ENCODE data around the gene GPC6.

Gene GPC6

GRCh38 chr13:93562676-93563075 lies 336.1 kb downstream of the GPC6 start:
- H3F3A ChIP-seq (ENCODE audit: insufficient read depth, low read length): no peaks in the 10 kb centered on the region
- no peaks in the 10 kb centered on the region for H3K9me3 ChIP-seq (replicated peaks; ENCODE audit: insufficient read depth, low read length)
- H3K4me2 ChIP-seq (ENCODE audit: low read depth, low read length): no peak overlapping the region
- no peaks in the 10 kb centered on the region for H3K9me2 ChIP-seq (replicated peaks; ENCODE audit: insufficient read depth, low read length)
- H3K79me2 ChIP-seq (ENCODE audit: low read length): no peaks in the 10 kb centered on the region
- no peaks in the 10 kb centered on the region for H3K27me3 ChIP-seq (replicated peaks; ENCODE audit: insufficient read depth, low read length)
- H2AFZ ChIP-seq (ENCODE audit: low read length): no peak overlapping the region
- no peak for DNase-seq
- H3K36me3 ChIP-seq (replicated peaks; ENCODE audit: insufficient read depth, low read length): no peaks in the 10 kb centered on the region
- H3K4me3 ChIP-seq (ENCODE audit: low read length): no peak overlapping the region
- H3K9ac ChIP-seq (ENCODE audit: low read length): no peak overlapping the region
- H4K20me1 ChIP-seq (ENCODE audit: insufficient read depth, low read length): no peaks in the 10 kb centered on the region
- H3K4me1 ChIP-seq (ENCODE audit: low read length): no peaks in the 10 kb centered on the region
- no peak for TF ChIP-seq EZH2phosphoT487 (IDR thresholded peaks at IDR 0.05; ENCODE audit: low read length)
- TF ChIP-seq CTCF (IDR thresholded peaks at IDR 0.05; ENCODE audit: low read length): no peak
- no peak for TF ChIP-seq EZH2 (optimal IDR thresholded peaks at IDR 0.05; ENCODE audit: low read depth, low read length)
- H3K27ac ChIP-seq (ENCODE audit: low read length): no peak overlapping the region

GRCh38 chr13:93577105-93577504 lies 350.5 kb downstream of the GPC6 start:
- no peak overlapping the region for H2AFZ ChIP-seq (ENCODE audit: low read length)
- no peak for DNase-seq

DNA sequence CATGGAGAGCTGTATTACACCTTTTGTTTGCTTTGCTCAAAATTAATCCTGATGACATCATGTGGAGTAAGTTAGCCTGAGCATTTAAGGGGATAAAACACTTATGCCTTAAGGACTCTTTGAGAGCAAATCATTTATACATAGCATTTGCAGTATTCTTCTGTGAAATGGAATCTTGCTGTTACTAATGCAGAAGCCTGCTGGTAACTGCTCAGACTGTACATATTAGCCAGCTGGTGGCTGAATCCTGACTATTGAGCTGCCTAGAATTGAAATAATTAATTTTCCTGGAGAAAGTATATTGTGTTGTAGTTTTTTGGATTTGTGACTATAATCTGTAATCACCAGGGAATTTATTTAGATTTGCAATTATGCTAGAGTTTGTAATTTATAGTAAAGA lies 363.2 kb downstream of the GPC6 start:
- no peaks in the 10 kb centered on the region for H3K79me2 ChIP-seq (ENCODE audit: low read length)
- no peak for TF ChIP-seq EZH2phosphoT487 (IDR thresholded peaks at IDR 0.05; ENCODE audit: low read length)
- no peak for TF ChIP-seq EZH2 (optimal IDR thresholded peaks at IDR 0.05; ENCODE audit: low read depth, low read length)
- no peak for TF ChIP-seq CTCF (IDR thresholded peaks at IDR 0.05; ENCODE audit: low read length)
- H2AFZ ChIP-seq (ENCODE audit: low read length): no peak overlapping the region
- no peaks in the 10 kb centered on the region for H3K36me3 ChIP-seq (replicated peaks; ENCODE audit: insufficient read depth, low read length)
- no peaks in the 10 kb centered on the region for H3K4me1 ChIP-seq (ENCODE audit: low read length)
- no peak overlapping the region for H3K4me3 ChIP-seq (ENCODE audit: low read length)
- no peaks in the 10 kb centered on the region for H3F3A ChIP-seq (ENCODE audit: insufficient read depth, low read length)
- H3K27me3 ChIP-seq (replicated peaks; ENCODE audit: insufficient read depth, low read length): no peaks in the 10 kb centered on the region
- no peaks in the 10 kb centered on the region for H3K9me3 ChIP-seq (replicated peaks; ENCODE audit: insufficient read depth, low read length)
- no peak overlapping the region for H3K4me2 ChIP-seq (ENCODE audit: low read depth, low read length)
- no peak overlapping the region for H3K27ac ChIP-seq (ENCODE audit: low read length)
- H3K9me2 ChIP-seq (replicated peaks; ENCODE audit: insufficient read depth, low read length): no peaks in the 10 kb centered on the region
- no peak for DNase-seq
- no peak overlapping the region for H3K9ac ChIP-seq (ENCODE audit: low read length)
- H4K20me1 ChIP-seq (ENCODE audit: insufficient read depth, low read length): no peaks in the 10 kb centered on the region; the same call in 1 of the 2 replicates

More at GRCh38 chr13:93577105-93577504, 350.5 kb downstream of the GPC6 start:
- H3K9me3 ChIP-seq (replicated peaks; ENCODE audit: insufficient read depth, low read length): no peaks in the 10 kb centered on the region
- H3K27ac ChIP-seq (ENCODE audit: low read length): no peak overlapping the region
- no peak overlapping the region for H3K4me2 ChIP-seq (ENCODE audit: low read depth, low read length)
- H3K4me3 ChIP-seq (ENCODE audit: low read length): no peak overlapping the region
- no peaks in the 10 kb centered on the region for H3K27me3 ChIP-seq (replicated peaks; ENCODE audit: insufficient read depth, low read length)
- no peaks in the 10 kb centered on the region for H3F3A ChIP-seq (ENCODE audit: insufficient read depth, low read length)
- TF ChIP-seq EZH2 (optimal IDR thresholded peaks at IDR 0.05; ENCODE audit: low read depth, low read length) (no peak), CTCF (IDR thresholded peaks at IDR 0.05; ENCODE audit: low read length) (no peak), EZH2phosphoT487 (IDR thresholded peaks at IDR 0.05; ENCODE audit: low read length) (no peak)
- no peaks in the 10 kb centered on the region for H3K36me3 ChIP-seq (replicated peaks; ENCODE audit: insufficient read depth, low read length)
- no peak overlapping the region for H3K9ac ChIP-seq (ENCODE audit: low read length)
- H3K9me2 ChIP-seq (replicated peaks; ENCODE audit: insufficient read depth, low read length): no peaks in the 10 kb centered on the region
- H3K79me2 ChIP-seq (ENCODE audit: low read length): no peaks in the 10 kb centered on the region
- no peaks in the 10 kb centered on the region for H4K20me1 ChIP-seq (ENCODE audit: insufficient read depth, low read length)
- H3K4me1 ChIP-seq (ENCODE audit: low read length): no peaks in the 10 kb centered on the region
